HepG2 (cell line): ENCODE data around the gene SAXO2. TPM values are rescaled to one million over a fixed set of nuclear protein-coding genes. Genes with fewer than 3 reads are reported as not detected.
"Not testable (repeated sequence)": the region's sequence is repeated elsewhere in the genome, so short reads cannot be mapped to it uniquely, and the experiment has no call there.

Experiments
- ATAC-seq: fragments of 200-7000 bp; cut with Tn5 transposase; 3 replicates; pipeline ENCODE4 v1.9.1; 2020; ENCODE audit warnings: mild to moderate bottlenecking, moderate library complexity
- BruUV-seq: library from RNA; stranded (reverse); fragments of 400-500 nt; replicated peaks from 2 replicates; lab custom pipeline; 2021; lab: Mats Ljungman, UMichigan
- CTCF ChIA-PET: fragments of 300-600 bp; formaldehyde crosslinking; extraction: SDS; loops from one replicate; lab custom pipeline; 2021; ENCODE audit warnings: low total read pairs, inconsistent platforms, low intra/inter-chr PET ratio; lab: Yijun Ruan, JAX
- POLR2A ChIA-PET: fragments of 350-600 bp; sonication (Branson Sonifier 250); formaldehyde crosslinking; loops from one replicate; lab custom pipeline; 2020; ENCODE audit warnings: antibody characterized with exemption, inconsistent platforms; lab: Yijun Ruan, JAX
- DNase-seq: peaks from one replicate; pipeline ENCODE4 v3.0.0-alpha.2; 2015; ENCODE audit warnings: low spot score
- FAIRE-seq: peaks from 3 replicates; lab custom pipeline; 2011; peaks lifted over from hg19 to GRCh38; lab: Jason Lieb, UNC
- H2AFZ ChIP-seq: one replicate; pipeline ENCODE4 v1.6.1; 2011; ENCODE audit warnings: low read length, inconsistent platforms
- H3K27ac ChIP-seq: fragments of 300-600 bp; 3 replicates; pipeline ENCODE4 v1.8.0; 2011; ENCODE audit warnings: mixed run types, mild to moderate bottlenecking, mixed read lengths, low read length, inconsistent platforms; ENCODE audit not compliant: insufficient read depth; ENCODE audit errors: extremely low read length
- H3K27me3 ChIP-seq, 2 experiments: fragments of 200-600 bp in 1 of 2; 2 replicates in 1 of 2; 3 replicates in 1 of 2; pipeline versions ENCODE4 v1.6.0 to v1.8.0; 2011; ENCODE audit warnings: low read length in 2 of 2, mild to moderate bottlenecking in 2 of 2, moderate library complexity in 2 of 2, inconsistent platforms in 1 of 2; ENCODE audit not compliant: insufficient read depth in 2 of 2, control insufficient read depth in 1 of 2
- H3K36me3 ChIP-seq, 2 experiments: fragments of 200-600 bp in 1 of 2; replicated peaks in 1 of 2; 2 replicates in 1 of 2; 3 replicates in 1 of 2; pipeline versions ENCODE4 v1.5.1 to v1.8.0; 2011; ENCODE audit warnings: low read length in 2 of 2, inconsistent platforms in 1 of 2; ENCODE audit not compliant: insufficient read depth in 2 of 2, control insufficient read depth in 1 of 2
- H3K4me1 ChIP-seq: 2 replicates; pipeline ENCODE4 v1.5.1; 2012; ENCODE audit warnings: low read length, inconsistent platforms; ENCODE audit not compliant: insufficient read depth
- H3K4me2 ChIP-seq: 2 replicates; pipeline ENCODE4 v1.6.0; 2011; ENCODE audit warnings: low read depth, low read length, inconsistent platforms
- H3K4me3 ChIP-seq, 3 experiments: fragments of 200-600 bp in 1 of 3; sonication (generic), shearing (Covaris generic) in 1 of 3; replicated peaks in 1 of 3; 2 replicates each; pipeline ENCODE4 v1.5.1; 2011 to 2016; ENCODE audit warnings: low read length in 3 of 3, inconsistent platforms in 2 of 3, low read depth in 2 of 3, mild to moderate bottlenecking in 2 of 3, control low read depth in 1 of 3, mixed read lengths in 1 of 3; ENCODE audit not compliant: insufficient read depth in 1 of 3
- H3K79me2 ChIP-seq: one replicate; pipeline ENCODE4 v1.6.1; 2011; ENCODE audit warnings: low read length, inconsistent platforms; ENCODE audit not compliant: insufficient read depth
- H3K9ac ChIP-seq: 2 replicates; pipeline ENCODE4 v1.6.0; 2011; ENCODE audit warnings: mild to moderate bottlenecking, low read depth, low read length, inconsistent platforms; ENCODE audit not compliant: insufficient read depth
- H3K9me3 ChIP-seq: 2 replicates; pipeline ENCODE4 v1.5.1; 2012; ENCODE audit warnings: mild to moderate bottlenecking, low read length
- H4K20me1 ChIP-seq: 2 replicates; pipeline ENCODE4 v1.6.0; 2011; ENCODE audit warnings: inconsistent platforms, mild to moderate bottlenecking, low read length, moderate library complexity; ENCODE audit not compliant: insufficient read depth
- WGBS: methylation state at CpG from one replicate; pipeline ENCODE4 v1.1.6; 2017; ENCODE audit warnings: low lambda C conversion rate; 5-methylcytosine and 5-hydroxymethylcytosine counted together
- in situ Hi-C: cut with HindIII; loops from 2 replicates; pipeline ENCODE4 v1.10.0; 2017; ENCODE audit warnings: low pct_unique_long_range_greater_than_20kb; ENCODE audit not compliant: extremely low pct_ligation_motif_present
- intact Hi-C: fragments of 100-400 bp; cut with micrococcal nuclease; formaldehyde crosslinking; loops from one replicate; pipeline ENCODE4 v1.10.0; 2022; ENCODE audit not compliant: unreplicated experiment
- polyA plus RNA-seq, 8 experiments: library from polyadenylated mRNA; depleted of rRNA in 3 of 8; stranded (reverse) in 7 of 8; unstranded in 1 of 8; fragments of >200 nt; fragmentation: Illumina TruSeq in 4 of 8; extraction: Trizol in 4 of 8; gene quantifications; 2 replicates each; pipeline versions ENCODE4 v1.2.1 to v1.2.3, GENCODE V29; 2011 to 2016; ENCODE audit warnings: low read depth in 4 of 8, missing spikeins in 1 of 8, mixed read lengths in 1 of 8; ENCODE audit not compliant: insufficient read depth in 1 of 8
- total RNA-seq, 5 experiments: library from RNA; depleted of rRNA; stranded (reverse); fragments of >200 nt; fragmentation: Illumina TruSeq; extraction: Trizol; gene quantifications; 2 replicates each; pipeline ENCODE4 v1.2.3, GENCODE V29; 2016; ENCODE audit warnings: low read depth in 1 of 5

Gene SAXO2
- total and polyA plus RNA-seq, 2 of the 13 experiments (the other 11 are each of a cell fraction or from before 2014, with no cell fraction given): 0.01 to 1.5 TPM

GRCh38 chr15:82318281-82318680, 55.7 kb downstream of the SAXO2 start:
- H3K4me2 ChIP-seq, CTCF ChIA-PET, H3K9ac ChIP-seq, ATAC-seq, H3K9me3 ChIP-seq, H3K79me2 ChIP-seq, H4K20me1 ChIP-seq, FAIRE-seq, H3K27ac ChIP-seq, H3K4me3 ChIP-seq, POLR2A ChIA-PET, H3K36me3 ChIP-seq, intact Hi-C loops, in situ Hi-C loops, DNase-seq, H3K4me1 ChIP-seq, BruUV-seq, H2AFZ ChIP-seq: not testable (repeated sequence)
- H3K27me3 ChIP-seq: peaks cover 0 to 12% of the 10 kb centered on the region in 2 experiments; a peak in 3 of 5 replicates
- WGBS: 61% methylated on average over 3 of the region's 8 CpGs

- FAIRE-seq, H3K27ac ChIP-seq, BruUV-seq, H3K4me1 ChIP-seq, intact Hi-C loops, H3K36me3 ChIP-seq, CTCF ChIA-PET, POLR2A ChIA-PET, H3K9ac ChIP-seq, DNase-seq, H3K9me3 ChIP-seq, H4K20me1 ChIP-seq, in situ Hi-C loops, H3K79me2 ChIP-seq, ATAC-seq, H3K4me3 ChIP-seq, H3K4me2 ChIP-seq, H3K27me3 ChIP-seq, H2AFZ ChIP-seq: not testable (repeated sequence)
- 33% methylated on average over 12 of the region's 19 CpGs for WGBS
Observed at GRCh38 chr15:82319522-82320278, 57.1 kb downstream of the SAXO2 start.

- POLR2A ChIA-PET, H4K20me1 ChIP-seq, H3K4me2 ChIP-seq, DNase-seq, H3K79me2 ChIP-seq, BruUV-seq, H3K27ac ChIP-seq, H3K4me1 ChIP-seq, CTCF ChIA-PET, H3K27me3 ChIP-seq, ATAC-seq, in situ Hi-C loops, H3K9me3 ChIP-seq, H2AFZ ChIP-seq, FAIRE-seq, H3K36me3 ChIP-seq, H3K4me3 ChIP-seq, H3K9ac ChIP-seq, intact Hi-C loops: not testable (repeated sequence)
- no CpG with 5 or more reads among the region's 6 CpGs for WGBS
Observed at GRCh38 chr15:82320861-82321260, 58.2 kb downstream of the SAXO2 start.

- H3K4me1 ChIP-seq, intact Hi-C loops, H3K79me2 ChIP-seq, H3K9me3 ChIP-seq, H3K36me3 ChIP-seq, CTCF ChIA-PET, FAIRE-seq, H2AFZ ChIP-seq, BruUV-seq, H3K4me3 ChIP-seq, in situ Hi-C loops, POLR2A ChIA-PET, H4K20me1 ChIP-seq, H3K27ac ChIP-seq, ATAC-seq, H3K9ac ChIP-seq, DNase-seq, H3K27me3 ChIP-seq, H3K4me2 ChIP-seq: not testable (repeated sequence)
- no CpG with 5 or more reads among the region's 10 CpGs for WGBS
Observed at GRCh38 chr15:82322488-82322887, 59.9 kb downstream of the SAXO2 start.
